GM23338 (cell line): ENCODE data around the gene RGS8.

Source experiments
- EZH2 ChIP-seq: fragments of 200-600 bp; sonication (generic); IDR thresholded peaks from one replicate; pipeline ENCODE4 v1.8.0; 2017; ENCODE audit warnings: antibody characterized with exemption, mild to moderate bottlenecking, low read depth; ENCODE audit not compliant: unreplicated experiment
- EZH2phosphoT487 ChIP-seq: fragments of 200-600 bp; sonication (generic); IDR thresholded peaks from one replicate; pipeline ENCODE4 v1.8.1; 2018; ENCODE audit warnings: antibody characterized with exemption; ENCODE audit not compliant: unreplicated experiment
- JUNB ChIP-seq: IDR thresholded peaks from one replicate; pipeline ENCODE4 v1.6.1; 2016; ENCODE audit warnings: antibody characterized with exemption; ENCODE audit not compliant: unreplicated experiment
- POLR2AphosphoS5 ChIP-seq: IDR thresholded peaks from 2 replicates; pipeline ENCODE4 v1.6.1; 2016; ENCODE audit warnings: antibody characterized with exemption, low read depth
- ZNF114 ChIP-seq: fragments of 250-450 bp; sonication (Bioruptor Pico); IDR thresholded peaks from 2 replicates; pipeline ENCODE4 v1.5.0; 2020; ENCODE audit warnings: mild to moderate bottlenecking, moderate library complexity
- ZNF331 ChIP-seq: fragments of 250-450 bp; sonication (Bioruptor Pico); IDR thresholded peaks from 2 replicates; pipeline ENCODE4 v1.5.0; 2020; ENCODE audit warnings: low read depth, mild to moderate bottlenecking, moderate library complexity
- TF ChIP-seq, protein P1 (sequence below), 2 experiments: fragments of 200-600 bp in 1 of 2; sonication (generic) in 1 of 2; conservative IDR thresholded peaks; 2 replicates each; pipeline versions ENCODE4 v1.5.1 to v1.6.1; 2016 to 2017; ENCODE audit warnings: antibody characterized with exemption in 2 of 2, low read depth in 2 of 2, mild to moderate bottlenecking in 2 of 2, moderate library complexity in 1 of 2

DNA sequence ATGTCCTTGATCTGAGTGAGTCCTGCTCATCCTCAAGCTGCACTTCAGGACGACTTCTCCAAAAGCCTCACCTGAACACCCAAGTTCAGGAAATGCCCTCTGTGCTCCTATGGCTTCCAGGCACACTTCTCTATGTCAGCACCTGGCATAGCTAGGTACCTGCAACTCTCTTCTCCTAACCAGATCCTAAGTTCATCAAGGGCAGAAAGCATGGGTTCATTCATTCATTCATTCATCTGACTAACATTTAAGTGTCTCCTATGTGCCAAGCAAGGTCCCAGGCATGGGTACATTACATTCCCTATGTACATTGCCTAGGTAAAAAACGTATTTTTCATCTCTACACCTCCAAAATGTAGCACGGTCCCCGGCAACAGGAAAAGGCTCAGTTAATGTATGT is 4.0 kb downstream of the RGS8 start:
- TF ChIP-seq EZH2 (no peak), JUNB (no peak), POLR2AphosphoS5 (no peak), ZNF331 (CRISPR knock-in tag) (no peak), EZH2phosphoT487 (no peak), ZNF114 (CRISPR knock-in tag) (no peak)
- TF ChIP-seq, protein P1, sequence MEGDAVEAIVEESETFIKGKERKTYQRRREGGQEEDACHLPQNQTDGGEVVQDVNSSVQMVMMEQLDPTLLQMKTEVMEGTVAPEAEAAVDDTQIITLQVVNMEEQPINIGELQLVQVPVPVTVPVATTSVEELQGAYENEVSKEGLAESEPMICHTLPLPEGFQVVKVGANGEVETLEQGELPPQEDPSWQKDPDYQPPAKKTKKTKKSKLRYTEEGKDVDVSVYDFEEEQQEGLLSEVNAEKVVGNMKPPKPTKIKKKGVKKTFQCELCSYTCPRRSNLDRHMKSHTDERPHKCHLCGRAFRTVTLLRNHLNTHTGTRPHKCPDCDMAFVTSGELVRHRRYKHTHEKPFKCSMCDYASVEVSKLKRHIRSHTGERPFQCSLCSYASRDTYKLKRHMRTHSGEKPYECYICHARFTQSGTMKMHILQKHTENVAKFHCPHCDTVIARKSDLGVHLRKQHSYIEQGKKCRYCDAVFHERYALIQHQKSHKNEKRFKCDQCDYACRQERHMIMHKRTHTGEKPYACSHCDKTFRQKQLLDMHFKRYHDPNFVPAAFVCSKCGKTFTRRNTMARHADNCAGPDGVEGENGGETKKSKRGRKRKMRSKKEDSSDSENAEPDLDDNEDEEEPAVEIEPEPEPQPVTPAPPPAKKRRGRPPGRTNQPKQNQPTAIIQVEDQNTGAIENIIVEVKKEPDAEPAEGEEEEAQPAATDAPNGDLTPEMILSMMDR (conservative IDR thresholded peaks at IDR 0.05; ENCODE audit: low read depth in 2 of 2), result no peak
